GM21723 (cell line): ENCODE data around the gene RHOT2.

Experiments used
- ATAC-seq: cut with Tn5 transposase; IDR thresholded peaks from one replicate; pipeline ENCODE4 v1.9.1; 2021; ENCODE audit warnings: mild to moderate bottlenecking, moderate library complexity; ENCODE audit not compliant: unreplicated experiment

Gene RHOT2

GRCh38 chr16:647173-647902 is 20.6 kb upstream of the RHOT2 start:
- no peak for ATAC-seq

GRCh38 chr16:648071-648780 is 19.7 kb upstream of the RHOT2 start:
- ATAC-seq = no peak

- ATAC-seq = peak; percentile 69
Measured at GRCh38 chr16:648781-649589, 18.9 kb upstream of the RHOT2 start, which contains the start of gene WDR90. WDR90 (plus strand) TSS chr16:649365; CDS start chr16:649417, 52 bp downstream.

GRCh38 chr16:649631-650030 is 18.3 kb upstream of the RHOT2 start:
- ATAC-seq = no peak

- ATAC-seq = no peak
Measured at GRCh38 chr16:651844-652243, 16.1 kb upstream of the RHOT2 start.

GRCh38 chr16:652454-653305 is 15.3 kb upstream of the RHOT2 start:
- ATAC-seq = no peak

GRCh38 chr16:654034-654433 is 13.9 kb upstream of the RHOT2 start:
- ATAC-seq = no peak

- no peak for ATAC-seq
Measured at GRCh38 chr16:657487-657886, 10.4 kb upstream of the RHOT2 start.

- no peak for ATAC-seq
Measured at GRCh38 chr16:658679-659571, 9.0 kb upstream of the RHOT2 start.

- ATAC-seq = no peak
Measured at GRCh38 chr16:659618-660017, 8.3 kb upstream of the RHOT2 start.

- ATAC-seq = no peak
Measured at GRCh38 chr16:660132-660458, 7.8 kb upstream of the RHOT2 start.

- ATAC-seq = no peak
Measured at GRCh38 chr16:660459-661183, 7.3 kb upstream of the RHOT2 start.

- ATAC-seq = no peak
Measured at GRCh38 chr16:661184-661821, 6.6 kb upstream of the RHOT2 start.

- no peak for ATAC-seq
Measured at GRCh38 chr16:662095-662494, 5.8 kb upstream of the RHOT2 start.

- no peak for ATAC-seq
Measured at GRCh38 chr16:662597-662996, 5.3 kb upstream of the RHOT2 start.

- no peak for ATAC-seq
Measured at GRCh38 chr16:666572-666971, 1.4 kb upstream of the RHOT2 start.

GRCh38 chr16:667113-667779 is 686 bp upstream of the RHOT2 start:
- ATAC-seq = no peak

- ATAC-seq = no peak
Measured at GRCh38 chr16:668519-669171, 713 bp downstream of the RHOT2 start.
